GM23338 (cell line): ENCODE data around the gene SLC38A9. TPM values are rescaled to one million over a fixed set of nuclear protein-coding genes. Genes with fewer than 3 reads are reported as not detected.

Source experiments
- ATAC-seq: fragments of 200-7000 bp; cut with Tn5 transposase; 3 replicates; pipeline ENCODE4 v1.9.1; 2020
- DNase-seq: peaks from one replicate; pipeline ENCODE4 v3.0.0-alpha.2; 2015; ENCODE audit warnings: low spot score
- H2AFZ ChIP-seq: fragments of 200-600 bp; sonication (generic); 2 replicates; pipeline ENCODE4 v1.8.0; 2016; ENCODE audit warnings: antibody characterized with exemption, mild to moderate bottlenecking, moderate library complexity
- H3F3A ChIP-seq: fragments of 200-600 bp; sonication (generic); replicated peaks from 2 replicates; pipeline ENCODE4 v1.8.0; 2017; ENCODE audit warnings: antibody characterized with exemption, mixed run types, low read depth
- H3K27ac ChIP-seq: fragments of 200-600 bp; sonication (generic); 2 replicates; pipeline ENCODE4 v1.6.1; 2016; ENCODE audit warnings: low read depth
- H3K27me3 ChIP-seq: fragments of 200-600 bp; sonication (generic); 2 replicates; pipeline ENCODE4 v1.8.0; 2016; ENCODE audit warnings: mild to moderate bottlenecking, mixed run types, moderate library complexity; ENCODE audit not compliant: insufficient read depth
- H3K36me3 ChIP-seq: fragments of 200-600 bp; sonication (generic); 2 replicates; pipeline ENCODE4 v1.8.0; 2016; ENCODE audit warnings: mild to moderate bottlenecking; ENCODE audit not compliant: insufficient read depth
- H3K4me1 ChIP-seq: fragments of 200-600 bp; sonication (generic); 2 replicates; pipeline ENCODE4 v1.8.0; 2016; ENCODE audit warnings: mild to moderate bottlenecking, moderate library complexity; ENCODE audit not compliant: insufficient read depth
- H3K4me2 ChIP-seq: fragments of 200-600 bp; sonication (generic); 2 replicates; pipeline ENCODE4 v1.7.1; 2017; ENCODE audit warnings: mixed run types
- H3K4me3 ChIP-seq: fragments of 200-600 bp; sonication (generic); 2 replicates; pipeline ENCODE4 v1.6.1; 2016; ENCODE audit warnings: mixed run types
- H3K79me2 ChIP-seq: fragments of 200-600 bp; sonication (generic); replicated peaks from 2 replicates; pipeline ENCODE4 v1.8.0; 2017; ENCODE audit warnings: mild to moderate bottlenecking; ENCODE audit not compliant: insufficient read depth
- H3K9me2 ChIP-seq: fragments of 200-600 bp; sonication (generic); 2 replicates; pipeline ENCODE4 v1.8.0; 2017; ENCODE audit not compliant: insufficient read depth
- H4K20me1 ChIP-seq: fragments of 200-600 bp; sonication (generic); replicated peaks from 2 replicates; pipeline ENCODE4 v1.8.0; 2017; ENCODE audit warnings: mild to moderate bottlenecking; ENCODE audit not compliant: insufficient read depth
- H3K27ac Mint-ChIP-seq: 2 replicates; pipeline ENCODE4 v1.8.0; 2020; ENCODE audit warnings: inconsistent platforms, mild to moderate bottlenecking, moderate library complexity, mixed read lengths
- H3K27me3 Mint-ChIP-seq: 3 replicates; pipeline ENCODE4 v1.8.0; 2022; ENCODE audit warnings: low read depth, mild to moderate bottlenecking, moderate library complexity, mixed read lengths, inconsistent platforms; ENCODE audit not compliant: insufficient read depth, poor library complexity
- H3K36me3 Mint-ChIP-seq: 3 replicates; pipeline ENCODE4 v1.8.0; 2021; ENCODE audit warnings: low read depth, mild to moderate bottlenecking, inconsistent platforms, moderate library complexity, mixed read lengths
- H3K4me1 Mint-ChIP-seq: 3 replicates; pipeline ENCODE4 v1.8.0; 2020; ENCODE audit warnings: mild to moderate bottlenecking, inconsistent platforms, mixed read lengths
- H3K4me3 Mint-ChIP-seq: 3 replicates; pipeline ENCODE4 v1.8.0; 2021; ENCODE audit warnings: moderate library complexity, mild to moderate bottlenecking, inconsistent platforms, mixed read lengths
- H3K9me3 Mint-ChIP-seq: 3 replicates; pipeline ENCODE4 v1.8.0; 2020; ENCODE audit warnings: moderate library complexity, mild to moderate bottlenecking, inconsistent platforms, mixed read lengths
- CREB1 ChIP-seq: fragments of 250-450 bp; sonication (Bioruptor Pico); IDR thresholded peaks from 2 replicates; pipeline ENCODE4 v1.5.0; 2020; ENCODE audit warnings: low read depth, mild to moderate bottlenecking, moderate library complexity
- EZH2 ChIP-seq: fragments of 200-600 bp; sonication (generic); IDR thresholded peaks from one replicate; pipeline ENCODE4 v1.8.0; 2017; ENCODE audit warnings: antibody characterized with exemption, mild to moderate bottlenecking, low read depth; ENCODE audit not compliant: unreplicated experiment
- EZH2phosphoT487 ChIP-seq: fragments of 200-600 bp; sonication (generic); IDR thresholded peaks from one replicate; pipeline ENCODE4 v1.8.1; 2018; ENCODE audit warnings: antibody characterized with exemption; ENCODE audit not compliant: unreplicated experiment
- JUNB ChIP-seq: IDR thresholded peaks from one replicate; pipeline ENCODE4 v1.6.1; 2016; ENCODE audit warnings: antibody characterized with exemption; ENCODE audit not compliant: unreplicated experiment
- NANOG ChIP-seq: IDR thresholded peaks from 2 replicates; pipeline ENCODE4 v1.6.1; 2016; ENCODE audit warnings: antibody characterized with exemption, borderline replicate concordance
- POLR2AphosphoS5 ChIP-seq: IDR thresholded peaks from 2 replicates; pipeline ENCODE4 v1.6.1; 2016; ENCODE audit warnings: antibody characterized with exemption, low read depth
- STAT1 ChIP-seq: IDR thresholded peaks from one replicate; pipeline ENCODE4 v1.6.1; 2016; ENCODE audit warnings: antibody characterized with exemption; ENCODE audit not compliant: unreplicated experiment
- ZNF114 ChIP-seq: fragments of 250-450 bp; sonication (Bioruptor Pico); IDR thresholded peaks from 2 replicates; pipeline ENCODE4 v1.5.0; 2020; ENCODE audit warnings: mild to moderate bottlenecking, moderate library complexity
- ZNF331 ChIP-seq: fragments of 250-450 bp; sonication (Bioruptor Pico); IDR thresholded peaks from 2 replicates; pipeline ENCODE4 v1.5.0; 2020; ENCODE audit warnings: low read depth, mild to moderate bottlenecking, moderate library complexity
- polyA plus RNA-seq: library from polyadenylated mRNA; unstranded; fragments of >200 nt; fragmentation: Nextera tagmentation; extraction: Ambion mirVana; gene quantifications from 2 replicates; pipeline ENCODE4 v1.2.1, GENCODE V29; 2016
- total RNA-seq: library from RNA; depleted of rRNA; stranded (reverse); fragments of >200 nt; shearing (Covaris generic); gene quantifications from 2 replicates; pipeline ENCODE4 v1.2.3, GENCODE V29; 2014
- TF ChIP-seq, protein P1 (sequence below): IDR thresholded peaks from 2 replicates; pipeline ENCODE4 v1.6.1; 2016; ENCODE audit warnings: antibody characterized with exemption
- TF ChIP-seq, protein P2 (sequence below), 2 experiments: fragments of 200-600 bp in 1 of 2; sonication (generic) in 1 of 2; conservative IDR thresholded peaks; 2 replicates each; pipeline versions ENCODE4 v1.5.1 to v1.6.1; 2016 to 2017; ENCODE audit warnings: antibody characterized with exemption in 2 of 2, low read depth in 2 of 2, mild to moderate bottlenecking in 2 of 2, moderate library complexity in 1 of 2
- TF ChIP-seq, protein P3 (sequence below): fragments of 250-450 bp; sonication (Bioruptor Pico); IDR thresholded peaks from 2 replicates; pipeline ENCODE4 v1.5.0; 2020; ENCODE audit warnings: mild to moderate bottlenecking, moderate library complexity
- TF ChIP-seq, protein P4 (sequence below): IDR thresholded peaks from one replicate; pipeline ENCODE4 v1.6.1; 2018; ENCODE audit warnings: antibody characterized with exemption; ENCODE audit not compliant: unreplicated experiment

The SLC38A9 gene
- total and polyA plus RNA-seq, 2 experiments from 2014 or later, result 30.8 to 64.8 TPM

DNA sequence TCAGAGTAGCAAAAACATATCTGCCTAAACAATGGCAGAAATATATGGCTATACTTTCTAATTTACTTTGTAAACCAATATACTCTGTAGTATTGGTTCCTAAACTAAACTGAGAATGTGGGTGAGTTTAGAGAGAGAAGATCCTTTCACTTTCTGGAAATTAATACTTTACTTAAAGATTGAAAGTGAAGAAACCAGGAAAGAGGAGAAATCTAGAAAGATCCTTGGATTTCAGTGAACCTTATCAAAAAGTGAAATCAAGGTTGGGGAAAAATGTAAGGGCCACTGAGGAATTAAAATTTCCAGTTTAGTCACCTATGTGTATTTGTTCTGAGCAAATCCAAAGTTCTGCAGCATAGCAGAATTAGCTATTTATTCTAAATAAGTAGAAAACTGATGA is 5.9 kb downstream of the SLC38A9 start:
- Histone ChIP-seq H4K20me1 (peaks cover 3% of the 10 kb centered on the region; the same call in 1 of the 2 replicates), H3K79me2 (peaks cover 54% of the 10 kb centered on the region), H3K4me3 (no peak overlapping the region), H3K9me2 (no peaks in the 10 kb centered on the region), H2AFZ (no peak overlapping the region), H3K4me1 (no peaks in the 10 kb centered on the region), H3F3A (no peaks in the 10 kb centered on the region), H3K36me3 (no peaks in the 10 kb centered on the region; the same call in none of the 2 replicates), H3K27me3 (no peaks in the 10 kb centered on the region), H3K27ac (no peak overlapping the region), H3K4me2 (no peak overlapping the region)
- H3K27ac Mint-ChIP-seq, result no peak overlapping the region
- no peak overlapping the region for H3K4me3 Mint-ChIP-seq
- H3K4me1 Mint-ChIP-seq, result no peaks in the 10 kb centered on the region
- H3K27me3 Mint-ChIP-seq, result no peaks in the 10 kb centered on the region
- ATAC-seq (no peak), DNase-seq (no peak)
- no peak for TF ChIP-seq POLR2AphosphoS5
- TF ChIP-seq JUNB, result no peak
- TF ChIP-seq, protein P1, sequence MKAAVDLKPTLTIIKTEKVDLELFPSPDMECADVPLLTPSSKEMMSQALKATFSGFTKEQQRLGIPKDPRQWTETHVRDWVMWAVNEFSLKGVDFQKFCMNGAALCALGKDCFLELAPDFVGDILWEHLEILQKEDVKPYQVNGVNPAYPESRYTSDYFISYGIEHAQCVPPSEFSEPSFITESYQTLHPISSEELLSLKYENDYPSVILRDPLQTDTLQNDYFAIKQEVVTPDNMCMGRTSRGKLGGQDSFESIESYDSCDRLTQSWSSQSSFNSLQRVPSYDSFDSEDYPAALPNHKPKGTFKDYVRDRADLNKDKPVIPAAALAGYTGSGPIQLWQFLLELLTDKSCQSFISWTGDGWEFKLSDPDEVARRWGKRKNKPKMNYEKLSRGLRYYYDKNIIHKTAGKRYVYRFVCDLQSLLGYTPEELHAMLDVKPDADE, result no peak
- TF ChIP-seq, protein P2, sequence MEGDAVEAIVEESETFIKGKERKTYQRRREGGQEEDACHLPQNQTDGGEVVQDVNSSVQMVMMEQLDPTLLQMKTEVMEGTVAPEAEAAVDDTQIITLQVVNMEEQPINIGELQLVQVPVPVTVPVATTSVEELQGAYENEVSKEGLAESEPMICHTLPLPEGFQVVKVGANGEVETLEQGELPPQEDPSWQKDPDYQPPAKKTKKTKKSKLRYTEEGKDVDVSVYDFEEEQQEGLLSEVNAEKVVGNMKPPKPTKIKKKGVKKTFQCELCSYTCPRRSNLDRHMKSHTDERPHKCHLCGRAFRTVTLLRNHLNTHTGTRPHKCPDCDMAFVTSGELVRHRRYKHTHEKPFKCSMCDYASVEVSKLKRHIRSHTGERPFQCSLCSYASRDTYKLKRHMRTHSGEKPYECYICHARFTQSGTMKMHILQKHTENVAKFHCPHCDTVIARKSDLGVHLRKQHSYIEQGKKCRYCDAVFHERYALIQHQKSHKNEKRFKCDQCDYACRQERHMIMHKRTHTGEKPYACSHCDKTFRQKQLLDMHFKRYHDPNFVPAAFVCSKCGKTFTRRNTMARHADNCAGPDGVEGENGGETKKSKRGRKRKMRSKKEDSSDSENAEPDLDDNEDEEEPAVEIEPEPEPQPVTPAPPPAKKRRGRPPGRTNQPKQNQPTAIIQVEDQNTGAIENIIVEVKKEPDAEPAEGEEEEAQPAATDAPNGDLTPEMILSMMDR (conservative IDR thresholded peaks at IDR 0.05; ENCODE audit: low read depth in 2 of 2), result no peak
- TF ChIP-seq, protein P3, sequence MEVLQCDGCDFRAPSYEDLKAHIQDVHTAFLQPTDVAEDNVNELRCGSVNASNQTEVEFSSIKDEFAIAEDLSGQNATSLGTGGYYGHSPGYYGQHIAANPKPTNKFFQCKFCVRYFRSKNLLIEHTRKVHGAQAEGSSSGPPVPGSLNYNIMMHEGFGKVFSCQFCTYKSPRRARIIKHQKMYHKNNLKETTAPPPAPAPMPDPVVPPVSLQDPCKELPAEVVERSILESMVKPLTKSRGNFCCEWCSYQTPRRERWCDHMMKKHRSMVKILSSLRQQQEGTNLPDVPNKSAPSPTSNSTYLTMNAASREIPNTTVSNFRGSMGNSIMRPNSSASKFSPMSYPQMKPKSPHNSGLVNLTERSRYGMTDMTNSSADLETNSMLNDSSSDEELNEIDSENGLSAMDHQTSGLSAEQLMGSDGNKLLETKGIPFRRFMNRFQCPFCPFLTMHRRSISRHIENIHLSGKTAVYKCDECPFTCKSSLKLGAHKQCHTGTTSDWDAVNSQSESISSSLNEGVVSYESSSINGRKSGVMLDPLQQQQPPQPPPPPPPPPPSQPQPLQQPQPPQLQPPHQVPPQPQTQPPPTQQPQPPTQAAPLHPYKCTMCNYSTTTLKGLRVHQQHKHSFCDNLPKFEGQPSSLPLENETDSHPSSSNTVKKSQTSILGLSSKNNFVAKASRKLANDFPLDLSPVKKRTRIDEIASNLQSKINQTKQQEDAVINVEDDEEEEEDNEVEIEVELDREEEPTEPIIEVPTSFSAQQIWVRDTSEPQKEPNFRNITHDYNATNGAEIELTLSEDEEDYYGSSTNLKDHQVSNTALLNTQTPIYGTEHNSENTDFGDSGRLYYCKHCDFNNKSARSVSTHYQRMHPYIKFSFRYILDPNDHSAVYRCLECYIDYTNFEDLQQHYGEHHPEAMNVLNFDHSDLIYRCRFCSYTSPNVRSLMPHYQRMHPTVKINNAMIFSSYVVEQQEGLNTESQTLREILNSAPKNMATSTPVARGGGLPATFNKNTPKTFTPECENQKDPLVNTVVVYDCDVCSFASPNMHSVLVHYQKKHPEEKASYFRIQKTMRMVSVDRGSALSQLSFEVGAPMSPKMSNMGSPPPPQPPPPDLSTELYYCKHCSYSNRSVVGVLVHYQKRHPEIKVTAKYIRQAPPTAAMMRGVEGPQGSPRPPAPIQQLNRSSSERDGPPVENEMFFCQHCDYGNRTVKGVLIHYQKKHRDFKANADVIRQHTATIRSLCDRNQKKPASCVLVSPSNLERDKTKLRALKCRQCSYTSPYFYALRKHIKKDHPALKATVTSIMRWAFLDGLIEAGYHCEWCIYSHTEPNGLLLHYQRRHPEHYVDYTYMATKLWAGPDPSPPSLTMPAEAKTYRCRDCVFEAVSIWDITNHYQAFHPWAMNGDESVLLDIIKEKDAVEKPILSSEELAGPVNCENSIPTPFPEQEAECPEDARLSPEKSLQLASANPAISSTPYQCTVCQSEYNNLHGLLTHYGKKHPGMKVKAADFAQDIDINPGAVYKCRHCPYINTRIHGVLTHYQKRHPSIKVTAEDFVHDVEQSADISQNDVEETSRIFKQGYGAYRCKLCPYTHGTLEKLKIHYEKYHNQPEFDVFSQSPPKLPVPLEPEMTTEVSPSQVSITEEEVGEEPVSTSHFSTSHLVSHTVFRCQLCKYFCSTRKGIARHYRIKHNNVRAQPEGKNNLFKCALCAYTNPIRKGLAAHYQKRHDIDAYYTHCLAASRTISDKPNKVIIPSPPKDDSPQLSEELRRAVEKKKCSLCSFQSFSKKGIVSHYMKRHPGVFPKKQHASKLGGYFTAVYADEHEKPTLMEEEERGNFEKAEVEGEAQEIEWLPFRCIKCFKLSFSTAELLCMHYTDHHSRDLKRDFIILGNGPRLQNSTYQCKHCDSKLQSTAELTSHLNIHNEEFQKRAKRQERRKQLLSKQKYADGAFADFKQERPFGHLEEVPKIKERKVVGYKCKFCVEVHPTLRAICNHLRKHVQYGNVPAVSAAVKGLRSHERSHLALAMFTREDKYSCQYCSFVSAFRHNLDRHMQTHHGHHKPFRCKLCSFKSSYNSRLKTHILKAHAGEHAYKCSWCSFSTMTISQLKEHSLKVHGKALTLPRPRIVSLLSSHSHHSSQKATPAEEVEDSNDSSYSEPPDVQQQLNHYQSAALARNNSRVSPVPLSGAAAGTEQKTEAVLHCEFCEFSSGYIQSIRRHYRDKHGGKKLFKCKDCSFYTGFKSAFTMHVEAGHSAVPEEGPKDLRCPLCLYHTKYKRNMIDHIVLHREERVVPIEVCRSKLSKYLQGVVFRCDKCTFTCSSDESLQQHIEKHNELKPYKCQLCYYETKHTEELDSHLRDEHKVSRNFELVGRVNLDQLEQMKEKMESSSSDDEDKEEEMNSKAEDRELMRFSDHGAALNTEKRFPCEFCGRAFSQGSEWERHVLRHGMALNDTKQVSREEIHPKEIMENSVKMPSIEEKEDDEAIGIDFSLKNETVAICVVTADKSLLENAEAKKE (CRISPR knock-in tag), result no peak
- TF ChIP-seq EZH2phosphoT487, result no peak
- no peak for TF ChIP-seq ZNF114 (CRISPR knock-in tag)
- no peak for TF ChIP-seq STAT1
- TF ChIP-seq EZH2, result no peak
- TF ChIP-seq, protein P4, sequence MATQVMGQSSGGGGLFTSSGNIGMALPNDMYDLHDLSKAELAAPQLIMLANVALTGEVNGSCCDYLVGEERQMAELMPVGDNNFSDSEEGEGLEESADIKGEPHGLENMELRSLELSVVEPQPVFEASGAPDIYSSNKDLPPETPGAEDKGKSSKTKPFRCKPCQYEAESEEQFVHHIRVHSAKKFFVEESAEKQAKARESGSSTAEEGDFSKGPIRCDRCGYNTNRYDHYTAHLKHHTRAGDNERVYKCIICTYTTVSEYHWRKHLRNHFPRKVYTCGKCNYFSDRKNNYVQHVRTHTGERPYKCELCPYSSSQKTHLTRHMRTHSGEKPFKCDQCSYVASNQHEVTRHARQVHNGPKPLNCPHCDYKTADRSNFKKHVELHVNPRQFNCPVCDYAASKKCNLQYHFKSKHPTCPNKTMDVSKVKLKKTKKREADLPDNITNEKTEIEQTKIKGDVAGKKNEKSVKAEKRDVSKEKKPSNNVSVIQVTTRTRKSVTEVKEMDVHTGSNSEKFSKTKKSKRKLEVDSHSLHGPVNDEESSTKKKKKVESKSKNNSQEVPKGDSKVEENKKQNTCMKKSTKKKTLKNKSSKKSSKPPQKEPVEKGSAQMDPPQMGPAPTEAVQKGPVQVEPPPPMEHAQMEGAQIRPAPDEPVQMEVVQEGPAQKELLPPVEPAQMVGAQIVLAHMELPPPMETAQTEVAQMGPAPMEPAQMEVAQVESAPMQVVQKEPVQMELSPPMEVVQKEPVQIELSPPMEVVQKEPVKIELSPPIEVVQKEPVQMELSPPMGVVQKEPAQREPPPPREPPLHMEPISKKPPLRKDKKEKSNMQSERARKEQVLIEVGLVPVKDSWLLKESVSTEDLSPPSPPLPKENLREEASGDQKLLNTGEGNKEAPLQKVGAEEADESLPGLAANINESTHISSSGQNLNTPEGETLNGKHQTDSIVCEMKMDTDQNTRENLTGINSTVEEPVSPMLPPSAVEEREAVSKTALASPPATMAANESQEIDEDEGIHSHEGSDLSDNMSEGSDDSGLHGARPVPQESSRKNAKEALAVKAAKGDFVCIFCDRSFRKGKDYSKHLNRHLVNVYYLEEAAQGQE, result no peak
- TF ChIP-seq NANOG, result no peak
- TF ChIP-seq CREB1 (CRISPR knock-in tag), result no peak
- no peak for TF ChIP-seq ZNF331
- H3K9me3 Mint-ChIP-seq, result no peaks in the 10 kb centered on the region
- H3K36me3 Mint-ChIP-seq, result peaks cover 31% of the 10 kb centered on the region; the same call in 2 of the 3 replicates
